GM21423 (cell line): ENCODE data around the gene DOCK1.

ENCODE experiments used
- ATAC-seq: cut with Tn5 transposase; IDR thresholded peaks from one replicate; pipeline ENCODE4 v1.9.1; 2021; ENCODE audit warnings: mild to moderate bottlenecking, moderate library complexity; ENCODE audit not compliant: unreplicated experiment

Gene DOCK1

DNA sequence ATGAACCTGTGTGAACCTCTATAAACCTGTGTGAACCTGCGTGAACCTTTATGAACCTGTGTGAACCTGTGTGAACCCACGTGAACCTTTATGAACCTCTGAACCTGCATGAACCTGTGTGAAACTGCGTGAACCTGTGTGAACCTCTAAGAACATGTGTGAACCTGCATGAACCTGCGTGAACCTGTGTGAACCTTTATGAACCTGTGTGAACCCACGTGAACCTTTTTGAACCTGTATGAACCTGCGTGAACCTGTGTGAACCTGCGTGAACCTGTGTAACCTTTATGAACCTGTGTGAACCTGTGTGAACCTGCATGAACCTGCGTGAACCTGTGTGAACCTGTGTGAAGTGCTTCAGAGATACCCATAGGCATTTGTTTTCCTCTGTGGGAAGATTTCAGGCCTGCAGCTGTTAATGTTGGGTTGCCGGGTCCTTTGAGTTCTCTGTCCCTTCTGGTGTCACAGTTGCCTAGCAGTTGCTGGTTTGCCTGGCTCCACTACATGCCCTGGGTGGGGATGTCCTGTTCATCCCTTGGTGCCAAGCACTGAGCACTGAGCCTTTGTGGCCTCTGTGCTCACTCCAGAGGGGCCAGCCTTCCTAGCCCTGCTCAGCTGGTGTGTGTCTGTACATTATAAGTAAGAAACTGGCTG is 97.9 kb downstream of the DOCK1 start:
- ATAC-seq: no peak

DNA sequence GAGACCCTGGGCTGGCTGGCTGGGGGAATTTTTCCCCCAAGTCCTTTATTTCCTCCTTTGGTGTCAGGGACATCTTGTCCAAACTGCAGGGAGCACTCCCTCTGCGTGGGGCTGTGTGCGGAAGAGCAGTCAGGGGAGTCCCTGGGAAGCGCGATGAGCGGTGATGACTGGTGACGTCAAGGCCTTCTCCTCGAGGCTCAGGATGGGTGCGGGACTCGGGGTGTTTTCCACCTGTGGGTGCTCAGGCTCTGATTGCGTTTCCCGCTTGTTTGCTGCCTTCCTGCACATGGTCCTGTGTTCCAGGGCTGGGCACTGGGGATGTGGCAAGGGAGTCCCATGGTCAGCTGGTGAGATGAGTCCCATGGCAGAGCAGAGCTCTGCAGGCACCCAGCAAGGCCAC is 101.2 kb downstream of the DOCK1 start:
- ATAC-seq: no peak

DNA sequence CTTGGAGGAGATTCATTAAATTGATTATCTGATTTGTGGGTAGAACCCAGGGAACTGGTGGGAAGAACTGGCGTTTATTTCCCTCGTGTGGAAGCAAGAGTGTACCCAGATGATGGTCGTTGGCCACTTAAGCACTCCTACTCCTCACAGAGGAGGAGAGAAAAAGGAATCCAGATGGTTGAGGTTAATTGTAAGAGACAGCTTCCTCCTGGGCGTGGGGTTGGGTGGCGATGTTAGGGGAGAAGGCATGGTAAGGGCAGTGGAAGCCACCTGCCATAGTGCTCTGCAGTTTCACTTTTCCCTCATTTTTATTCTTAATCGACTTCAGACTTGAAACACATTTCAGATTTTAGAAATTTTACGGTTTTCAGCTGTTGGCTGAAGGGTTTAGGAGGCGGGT is 104.1 kb downstream of the DOCK1 start:
- ATAC-seq: no peak

DNA sequence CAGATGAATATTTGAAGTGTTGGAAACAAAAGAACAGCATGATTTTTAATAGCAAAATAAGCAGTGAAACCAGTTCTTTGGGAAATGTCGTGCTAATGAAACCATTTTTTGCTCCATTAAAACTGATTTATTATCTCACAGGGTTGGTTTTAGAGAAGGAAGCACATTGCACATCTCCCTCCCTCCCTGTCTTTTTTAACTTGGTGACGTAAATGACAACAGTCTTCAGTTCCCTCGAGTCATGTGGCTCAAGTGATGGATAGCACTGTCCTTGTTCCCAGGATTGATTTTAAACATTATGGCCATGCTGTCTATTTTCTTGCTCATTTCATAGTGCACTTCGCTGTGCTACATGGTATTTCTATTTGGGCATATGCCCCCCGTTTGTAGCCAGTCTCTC is 105.9 kb downstream of the DOCK1 start:
- no peak for ATAC-seq

GRCh38 chr10:127012071-127012768 is 107.0 kb downstream of the DOCK1 start:
- no peak for ATAC-seq

DNA sequence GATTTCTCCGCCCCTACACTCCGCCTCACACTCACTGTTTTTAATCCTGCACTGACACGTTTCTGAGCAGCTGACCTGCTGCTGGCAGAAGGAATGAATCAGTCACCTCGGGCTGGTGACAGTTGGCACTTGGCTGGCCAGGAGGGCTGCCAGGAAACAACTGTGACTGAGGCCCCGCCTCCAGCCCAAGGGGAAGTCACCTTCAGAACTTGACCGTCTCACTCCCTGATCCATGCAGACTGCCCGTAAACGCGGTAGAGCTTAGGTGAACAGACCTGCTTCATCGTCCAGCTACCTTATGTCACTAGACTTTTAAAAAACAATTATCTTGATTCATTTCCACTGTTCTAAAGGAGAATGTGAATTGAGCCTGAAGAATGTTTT is 107.5 kb downstream of the DOCK1 start:
- ATAC-seq: no peak

DNA sequence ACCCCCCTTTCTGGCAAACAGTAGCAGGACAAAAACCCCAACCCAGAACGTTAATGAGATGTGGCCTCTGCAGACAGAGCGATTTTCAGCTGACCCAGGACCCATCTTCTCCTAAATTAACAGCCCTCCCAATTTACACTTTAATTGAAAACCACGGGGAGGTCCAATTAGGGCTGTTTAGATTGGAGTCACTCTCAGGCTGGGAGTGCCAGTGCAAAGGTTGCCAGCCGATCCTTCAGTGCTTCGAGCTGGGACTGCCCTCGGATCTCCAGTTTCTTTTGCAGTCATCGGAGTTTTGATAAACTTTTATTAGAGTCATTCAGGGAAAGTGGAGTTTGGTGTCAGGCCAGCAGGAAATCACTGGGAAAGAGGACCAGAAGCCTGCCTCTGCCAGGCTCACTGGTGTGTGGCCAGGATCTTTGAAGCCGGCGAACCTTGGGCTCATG is 108.0 kb downstream of the DOCK1 start:
- ATAC-seq: no peak

GRCh38 chr10:127013691-127014473 is 108.7 kb downstream of the DOCK1 start:
- no peak for ATAC-seq

DNA sequence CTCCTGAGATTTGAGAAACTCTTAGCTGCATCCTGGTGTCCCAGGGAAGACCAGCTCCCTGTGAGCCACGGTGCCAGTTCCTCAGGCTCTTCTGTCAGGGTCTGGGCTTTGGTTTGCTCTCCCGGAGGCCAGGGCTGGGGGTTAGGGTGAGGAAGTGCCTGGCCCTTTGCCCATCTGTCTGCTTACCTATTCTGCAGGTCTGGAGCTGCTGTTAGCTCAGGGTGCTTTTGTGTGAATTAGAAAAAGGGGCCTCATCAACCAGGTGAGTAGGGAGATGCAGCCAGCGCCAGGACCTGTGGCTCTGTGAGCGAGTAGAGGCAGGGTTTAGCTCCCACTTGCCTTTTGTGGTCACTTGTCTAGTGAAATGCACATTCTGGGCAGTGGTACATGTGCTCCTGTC is 109.4 kb downstream of the DOCK1 start:
- no peak for ATAC-seq

- ATAC-seq: no peak
Measured at GRCh38 chr10:127015373-127015772, 110.1 kb downstream of the DOCK1 start.

GRCh38 chr10:127016331-127016730 is 111.1 kb downstream of the DOCK1 start:
- ATAC-seq: no peak

DNA sequence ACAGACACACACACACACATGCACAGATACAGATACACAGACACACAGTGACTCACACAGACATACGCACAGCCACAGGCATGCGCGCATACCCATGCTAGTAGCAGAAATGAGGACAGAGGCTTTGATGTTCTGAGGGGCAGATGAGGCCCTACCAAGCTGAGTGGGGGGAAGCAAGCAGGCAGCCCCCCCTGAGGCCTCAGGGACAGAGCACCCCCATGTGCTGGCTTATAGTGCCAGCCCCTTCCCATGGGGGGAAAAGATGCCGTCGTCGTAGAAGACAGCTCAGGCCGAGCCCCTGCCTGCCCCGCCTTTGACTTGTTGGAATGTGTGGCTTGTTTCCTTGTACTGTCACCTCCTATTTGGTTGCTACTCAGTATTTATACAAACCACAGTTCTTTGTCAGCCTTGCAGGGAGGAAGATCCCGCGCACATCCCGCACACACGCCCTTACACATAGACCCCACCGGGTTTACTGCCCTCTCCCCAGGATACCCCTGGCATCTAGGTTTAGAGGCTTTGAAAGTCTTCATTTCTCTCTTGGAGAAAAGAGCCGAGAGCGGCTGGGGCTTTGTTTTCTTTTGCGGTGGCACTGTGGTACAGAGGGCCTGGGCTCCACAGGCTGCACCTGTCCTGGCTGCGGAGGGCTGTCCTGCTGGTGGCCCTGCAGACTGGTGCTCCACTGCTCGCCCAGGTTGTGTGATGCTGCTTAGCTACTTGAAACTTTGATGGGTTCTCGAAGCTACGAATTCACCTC is 112.5 kb downstream of the DOCK1 start:
- ATAC-seq: no peak

DNA sequence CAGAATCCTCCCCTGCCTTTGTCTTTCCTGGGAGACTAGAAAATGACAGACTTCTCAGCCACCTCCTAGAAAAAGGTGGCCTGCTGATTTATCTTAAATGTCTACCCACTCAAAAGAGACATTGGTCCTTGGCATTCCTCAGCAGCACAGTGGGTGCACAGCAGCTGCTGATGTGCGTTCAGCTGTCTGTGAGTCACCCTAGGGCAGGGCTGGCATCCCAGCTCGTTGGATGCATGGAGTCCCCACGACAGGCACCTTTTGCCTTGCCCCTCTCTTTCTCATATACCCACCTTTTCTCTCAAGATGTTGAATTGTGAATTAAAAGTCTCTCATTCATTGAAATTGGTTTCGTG is 113.0 kb downstream of the DOCK1 start:
- no peak for ATAC-seq

DNA sequence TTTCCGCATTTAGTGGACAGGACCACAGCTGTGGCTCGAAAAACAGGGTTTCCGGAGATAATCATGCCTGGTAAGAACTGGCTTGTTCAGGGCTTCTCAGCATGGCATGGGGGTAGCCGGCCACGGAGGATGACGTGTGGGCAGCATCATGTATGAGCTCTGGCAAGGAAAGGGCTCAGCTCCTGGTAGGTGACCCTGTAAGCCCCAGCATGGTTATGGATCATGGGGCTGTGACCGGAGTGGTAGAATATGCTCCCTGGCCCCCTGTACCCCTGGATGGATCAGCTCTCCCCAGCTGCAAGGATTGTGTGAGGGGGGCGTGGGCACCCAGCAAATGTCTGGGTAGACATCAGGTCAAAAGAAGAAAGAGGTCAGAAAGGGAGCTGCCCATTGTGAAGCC is 113.5 kb downstream of the DOCK1 start:
- no peak for ATAC-seq

- no peak for ATAC-seq
Measured at GRCh38 chr10:127020260-127020659, 115.0 kb downstream of the DOCK1 start.

- no peak for ATAC-seq
Measured at GRCh38 chr10:127021801-127022200, 116.6 kb downstream of the DOCK1 start.

- ATAC-seq: no peak
Measured at GRCh38 chr10:127024685-127025435, 119.6 kb downstream of the DOCK1 start.

DNA sequence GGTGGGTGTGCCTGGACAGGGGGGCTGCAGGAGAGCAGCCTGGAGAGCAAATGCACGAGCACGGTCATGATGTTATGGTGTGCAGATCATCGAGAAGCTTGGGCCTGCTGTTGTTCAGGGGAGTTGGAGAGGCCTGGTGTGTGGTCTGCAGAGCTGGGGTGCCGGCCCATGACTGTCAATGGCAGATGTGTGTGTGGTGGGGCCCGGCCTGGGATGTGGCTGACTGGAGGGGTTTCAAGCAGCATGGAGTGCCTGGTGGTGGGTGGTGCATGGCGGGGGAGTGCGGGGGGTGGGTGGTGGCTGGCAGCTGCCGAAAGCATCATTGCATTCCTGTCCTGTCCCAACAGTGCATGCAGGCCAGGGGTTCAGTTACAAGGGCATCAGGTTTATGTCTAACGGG is 122.6 kb downstream of the DOCK1 start:
- no peak for ATAC-seq

- ATAC-seq: no peak
Measured at GRCh38 chr10:127028556-127028955, 123.3 kb downstream of the DOCK1 start.

GRCh38 chr10:127029061-127029460 is 123.8 kb downstream of the DOCK1 start:
- no peak for ATAC-seq
